COLO668 (cell line): Measurements from ENCODE around the gene GIPC3.

ENCODE experiments used
- DNase-seq: peaks from one replicate; lab custom pipeline; 2025; ENCODE audit not compliant: unreplicated experiment; lab: John Stamatoyannopoulos, UW

The GIPC3 gene

DNA sequence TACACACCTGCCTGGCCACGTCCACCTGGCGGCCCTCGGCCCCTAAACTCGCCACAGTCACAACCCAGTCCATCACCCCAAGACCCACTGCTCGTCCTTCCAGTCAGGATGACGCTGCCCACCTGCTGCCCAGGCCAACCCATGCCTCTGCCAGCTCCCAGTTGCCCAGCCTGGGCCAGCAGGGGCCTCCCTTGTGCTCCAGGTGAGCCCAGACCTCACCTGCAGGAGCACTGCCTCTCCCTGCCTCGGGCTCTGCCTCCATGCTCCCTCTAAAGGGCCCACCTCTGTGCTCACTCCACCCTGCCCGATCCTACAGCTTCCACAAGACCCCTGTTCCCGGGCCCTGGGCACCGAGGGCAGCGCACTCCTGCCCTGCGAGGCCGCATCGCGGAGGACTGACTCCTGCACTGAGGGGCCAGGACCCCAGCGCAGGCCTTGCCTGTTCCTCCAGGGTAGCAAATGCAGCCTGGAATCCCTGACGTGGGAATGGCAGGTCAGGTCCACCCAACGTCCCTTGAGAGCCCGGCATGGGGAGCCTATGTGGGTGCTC lies 49.3 kb downstream of the GIPC3 start:
- DNase-seq: no peak

DNA sequence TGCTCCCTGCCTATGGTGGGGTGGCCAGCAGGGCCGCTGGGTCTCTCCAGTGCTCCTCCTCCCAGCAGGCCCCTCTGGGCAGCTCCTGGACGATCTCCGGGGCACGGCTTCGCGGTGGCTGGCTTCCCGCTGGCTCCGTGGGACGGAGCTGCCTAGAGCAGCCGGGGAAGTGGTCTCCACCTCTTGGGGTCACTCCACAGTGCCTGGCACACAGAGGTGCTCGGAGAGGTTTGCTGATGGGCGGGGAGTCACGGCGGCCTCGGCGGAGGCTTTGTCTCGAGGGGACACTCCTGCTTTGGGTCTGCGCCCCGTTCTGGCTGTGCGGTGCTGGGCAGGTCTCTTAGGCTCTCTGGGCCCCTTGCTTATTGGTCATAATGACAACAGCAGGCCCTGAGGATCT lies 51.2 kb downstream of the GIPC3 start:
- DNase-seq: no peak

DNA sequence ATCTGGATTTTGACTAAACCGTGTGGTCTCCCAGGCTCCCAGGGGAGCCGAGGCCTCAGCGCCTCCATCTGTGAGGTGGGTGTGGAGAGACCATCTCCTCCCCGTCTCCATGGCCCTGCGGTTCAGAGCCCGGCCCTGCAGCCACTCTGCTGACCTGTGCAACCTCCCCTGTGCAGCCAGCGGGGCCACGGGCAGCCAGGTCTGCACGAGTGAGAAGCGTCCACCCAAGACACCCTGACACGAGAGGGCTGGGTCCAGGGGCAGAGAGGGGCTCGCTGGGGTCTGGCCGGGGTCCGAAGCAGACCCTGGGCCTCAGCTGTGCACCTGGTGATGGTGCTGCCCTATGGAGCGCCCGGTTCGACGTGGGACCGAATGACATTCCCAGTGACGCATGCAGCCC lies 51.7 kb downstream of the GIPC3 start:
- DNase-seq: no peak

DNA sequence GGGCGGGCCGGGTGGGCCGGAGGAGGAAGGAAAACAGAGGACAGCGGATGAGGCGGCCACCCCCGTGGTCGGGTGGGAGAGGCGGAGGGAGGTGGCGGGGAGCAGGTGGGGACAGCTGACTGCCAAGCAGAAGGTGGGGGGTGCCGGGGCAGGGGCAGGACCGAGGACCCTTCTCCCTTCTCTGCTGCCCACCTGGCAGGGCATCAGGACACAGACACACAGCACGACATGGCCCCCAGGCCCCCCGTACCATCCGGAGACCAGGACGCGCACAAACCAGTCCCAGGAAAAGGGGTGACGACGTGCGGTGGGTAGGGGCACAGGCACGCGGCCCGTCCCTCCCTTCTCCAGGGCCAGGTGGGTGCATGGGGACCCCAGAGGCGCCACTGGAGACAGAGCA lies 52.3 kb downstream of the GIPC3 start:
- DNase-seq: no peak

DNA sequence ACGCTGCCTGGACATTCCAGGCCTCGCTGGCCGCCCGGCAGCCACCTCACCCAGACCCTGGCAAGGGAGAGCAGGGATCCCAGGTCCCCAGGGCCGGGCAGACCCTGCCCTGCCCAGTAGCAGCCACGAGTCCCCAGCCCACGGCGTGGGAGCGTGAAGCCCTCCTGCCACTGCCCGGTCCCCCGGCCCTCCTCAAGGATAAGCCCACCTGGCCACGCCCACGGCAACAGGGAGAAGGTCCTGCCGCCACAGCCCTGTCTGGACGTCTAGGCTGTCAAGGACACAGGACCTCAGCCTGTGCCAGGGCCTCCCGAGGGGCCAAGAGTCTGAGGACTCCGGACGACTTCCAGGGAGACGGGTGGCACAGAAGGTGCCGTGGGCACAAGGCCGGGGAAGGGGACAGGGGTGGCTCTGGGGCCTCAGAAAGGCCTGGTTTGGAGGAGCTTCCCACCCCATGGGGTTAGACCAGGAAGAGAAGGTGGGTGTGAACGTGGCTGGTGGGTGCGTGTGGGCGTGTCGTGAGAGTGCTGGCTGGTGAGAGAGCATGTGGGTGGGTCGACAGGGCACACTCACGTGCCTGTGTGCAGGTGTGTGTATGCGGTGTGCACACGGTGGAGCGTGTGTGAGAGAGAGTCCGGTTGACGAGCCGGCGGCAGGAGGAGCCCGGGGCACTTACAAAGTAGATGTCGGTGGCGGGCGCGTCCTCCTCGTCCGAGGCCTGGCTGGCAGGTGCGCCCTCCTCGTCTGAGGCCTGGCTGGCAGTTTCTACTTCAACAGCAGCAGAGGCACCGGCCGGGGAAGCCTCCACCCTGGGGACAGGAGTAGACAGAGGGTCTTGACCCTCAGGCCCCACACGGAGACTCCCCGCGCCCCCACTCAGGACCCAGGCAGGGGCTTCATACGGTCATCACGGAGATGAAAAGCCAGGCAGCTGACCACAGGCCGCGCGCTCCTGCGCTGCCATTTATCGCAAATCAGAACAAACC lies 53.2 kb downstream of the GIPC3 start:
- no peak for DNase-seq

DNA sequence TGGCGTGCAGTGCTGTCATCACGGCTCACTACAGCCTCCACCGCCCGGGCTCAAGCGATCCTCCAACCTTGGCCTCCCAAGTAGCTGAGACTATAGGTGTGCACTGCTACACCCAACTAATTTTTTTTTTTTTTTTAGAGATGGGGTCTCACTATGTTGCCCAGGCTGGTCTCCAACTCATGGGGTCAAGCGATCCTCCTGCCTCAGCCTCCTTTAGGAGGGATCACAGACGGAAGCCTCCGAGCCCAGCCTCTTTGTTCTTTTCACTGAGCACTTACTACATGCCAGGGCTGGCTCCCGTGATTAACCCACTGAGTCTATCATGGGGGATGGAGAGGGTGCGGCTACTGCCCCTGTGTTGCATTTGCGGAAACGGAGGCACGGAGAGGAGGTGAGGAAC lies 54.2 kb downstream of the GIPC3 start:
- no peak for DNase-seq

DNA sequence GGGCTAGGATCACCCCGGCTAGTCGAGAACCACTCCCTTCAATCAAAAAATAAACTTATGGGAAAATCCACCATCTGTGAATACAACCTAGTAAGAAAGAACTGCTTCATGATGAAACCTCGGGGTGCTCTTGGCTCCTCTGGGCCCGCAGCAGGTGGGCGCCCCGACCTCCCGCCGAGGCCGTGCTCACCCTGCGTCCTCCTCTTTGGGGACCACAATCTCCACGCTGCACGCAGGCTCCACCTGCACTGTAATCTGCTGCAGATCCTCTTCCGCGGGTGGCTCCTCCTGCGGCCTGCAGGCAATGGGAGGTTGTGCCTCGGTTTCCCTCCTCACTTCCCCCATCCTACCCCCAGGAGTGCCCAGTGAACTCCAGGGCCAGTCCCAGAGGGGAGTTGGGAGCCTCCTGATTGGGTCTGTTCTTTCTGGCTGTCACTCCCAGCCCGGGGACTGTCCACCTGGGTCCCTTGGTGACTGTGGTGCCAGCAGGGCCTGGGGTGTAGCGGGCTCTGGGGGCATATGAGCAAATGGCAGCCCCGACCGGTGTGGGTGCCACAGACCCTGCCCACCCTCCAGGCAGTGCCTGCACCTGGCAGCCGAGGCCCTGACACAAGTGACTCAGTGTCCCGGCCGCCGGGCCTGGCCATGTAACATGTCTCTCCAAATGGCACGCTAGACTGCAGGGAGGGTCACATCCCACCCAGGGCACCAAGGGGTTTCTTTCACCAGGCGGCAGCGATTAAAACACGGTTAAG lies 56.4 kb downstream of the GIPC3 start:
- DNase-seq: no peak

DNA sequence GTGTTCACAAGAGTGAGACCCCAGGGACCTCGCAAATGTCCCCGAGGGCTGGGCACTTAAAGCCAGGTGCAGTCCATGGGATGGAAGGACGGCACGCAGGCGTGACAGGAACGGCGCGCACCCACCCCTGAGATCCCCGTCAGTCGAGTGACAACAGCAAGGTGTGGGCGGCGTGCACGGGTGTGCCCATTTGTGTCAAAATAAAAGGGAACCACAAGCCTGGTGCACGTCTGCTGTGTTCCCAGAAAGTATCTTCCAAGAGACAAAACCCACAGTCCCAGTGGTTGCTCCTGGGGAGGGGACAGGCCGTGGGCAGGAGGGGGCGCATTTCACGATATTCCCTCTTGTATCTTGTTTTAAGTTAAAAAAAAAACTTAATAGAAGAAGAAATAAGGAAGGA lies 57.0 kb downstream of the GIPC3 start:
- no peak for DNase-seq
